K562 (cell line): ENCODE measurements around the gene ERVK3-1. TPM values are rescaled to one million over a fixed set of nuclear protein-coding genes. Genes with fewer than 3 reads are reported as not detected.

ENCODE experiments used
- CBFB ChIP-seq: sonication (generic); formaldehyde crosslinking; IDR thresholded peaks from 2 replicates; pipeline ENCODE4 v1.4.0; 2020; ENCODE audit warnings: mild to moderate bottlenecking, missing genetic modification reagents
- EZH2 ChIP-seq: IDR thresholded peaks from 2 replicates; pipeline ENCODE4 v1.6.1; 2012; ENCODE audit warnings: low read depth, mild to moderate bottlenecking, inconsistent platforms, low read length, borderline replicate concordance
- HDAC2 ChIP-seq: fragments of 450-650 bp; IDR thresholded peaks from 2 replicates; pipeline ENCODE4 v1.6.1; 2016; ENCODE audit warnings: mild to moderate bottlenecking
- KLF16 ChIP-seq: IDR thresholded peaks from 2 replicates; pipeline ENCODE4 v1.6.1; 2016; ENCODE audit warnings: antibody characterized with exemption
- NCOR1 ChIP-seq: fragments of 450-650 bp; IDR thresholded peaks from 2 replicates; pipeline ENCODE4 v1.6.1; 2016; ENCODE audit warnings: mild to moderate bottlenecking, moderate library complexity
- SRSF1 ChIP-seq: fragments of 200-400 bp; formaldehyde crosslinking; IDR thresholded peaks from 2 replicates; pipeline ENCODE4 v1.6.1; 2017; ENCODE audit warnings: mild to moderate bottlenecking, low read depth, low read length, moderate library complexity
- ZFP1 ChIP-seq: fragments of 450-650 bp; formaldehyde crosslinking; IDR thresholded peaks from 2 replicates; pipeline ENCODE4 v1.4.0; 2020; ENCODE audit warnings: mild to moderate bottlenecking, mixed read lengths
- ZNF586 ChIP-seq: fragments of 450-650 bp; formaldehyde crosslinking; conservative IDR thresholded peaks from 2 replicates; pipeline ENCODE4 v1.4.0; 2020; ENCODE audit warnings: mild to moderate bottlenecking, moderate library complexity
- polyA plus RNA-seq, 8 experiments: library from polyadenylated mRNA; depleted of rRNA in 4 of 8; stranded (reverse) in 5 of 8; unstranded in 3 of 8; fragments of >200 nt; fragmentation: Nextera tagmentation in 2 of 8; fragmentation: Illumina TruSeq in 1 of 8; extraction: Ambion mirVana in 2 of 8; extraction: Trizol in 1 of 8; gene quantifications; 2 replicates each; pipeline versions ENCODE4 v1.2.1 to v1.2.3, GENCODE V29; 2011 to 2014; ENCODE audit warnings: inconsistent platforms in 1 of 8, missing spikeins in 1 of 8
- total RNA-seq, 7 experiments: library from RNA; depleted of rRNA in 6 of 7; stranded (reverse); fragments of >200 nt in 6 of 7; fragmentation: Illumina TruSeq in 2 of 7; extraction: Trizol in 2 of 7; gene quantifications; 2 replicates each; pipeline versions ENCODE4 v1.2.1 to v1.2.3, GENCODE V29; 2011 to 2021; ENCODE audit warnings: low replicate concordance in 1 of 7
- TF ChIP-seq, protein P1 (sequence below): fragments of 450-650 bp; IDR thresholded peaks from one replicate; pipeline ENCODE4 v1.6.1; 2018; ENCODE audit warnings: mild to moderate bottlenecking, moderate library complexity; ENCODE audit not compliant: partially characterized antibody
- TF ChIP-seq, protein P2 (sequence below): sonication (generic); formaldehyde crosslinking; IDR thresholded peaks from 2 replicates; pipeline ENCODE4 v1.8.0; 2022; ENCODE audit warnings: mild to moderate bottlenecking, missing genetic modification reagents
- TF ChIP-seq, protein P3 (sequence below): fragments of 450-650 bp; IDR thresholded peaks from 2 replicates; pipeline ENCODE4 v1.7.0; 2016; ENCODE audit warnings: borderline replicate concordance
- TF ChIP-seq, protein P4 (sequence below): fragments of 250-450 bp; sonication (Bioruptor Pico); IDR thresholded peaks from 2 replicates; pipeline ENCODE4 v1.8.0; 2021; ENCODE audit warnings: borderline replicate concordance, mild to moderate bottlenecking, moderate library complexity; ENCODE audit not compliant: poor library complexity, severe bottlenecking
- TF ChIP-seq, protein P5 (sequence below): fragments of 200-800 bp; sonication (Bioruptor generic); IDR thresholded peaks from 2 replicates; pipeline ENCODE4 v1.6.1; 2017; ENCODE audit warnings: missing genetic modification characterization, missing compliant biosample characterization
- TF ChIP-seq, protein P6 (sequence below): sonication (generic); IDR thresholded peaks from 2 replicates; pipeline ENCODE4 v1.6.1; 2016
- TF ChIP-seq, protein P7 (sequence below): sonication (generic); formaldehyde crosslinking; IDR thresholded peaks from 2 replicates; pipeline ENCODE4 v1.8.0; 2022; ENCODE audit warnings: missing genetic modification reagents, mild to moderate bottlenecking, moderate library complexity, borderline replicate concordance
- TF ChIP-seq, protein P8 (sequence below): IDR thresholded peaks from 3 replicates; pipeline ENCODE4 v1.6.1; 2011; ENCODE audit warnings: borderline replicate concordance, mild to moderate bottlenecking; ENCODE audit not compliant: insufficient read length, insufficient read depth

The ERVK3-1 gene
- total and polyA plus RNA-seq, 9 of the 15 experiments (the other 6 are each of a cell fraction or from before 2014, with no cell fraction given), result 87.6 to 299 (median 119) TPM

DNA sequence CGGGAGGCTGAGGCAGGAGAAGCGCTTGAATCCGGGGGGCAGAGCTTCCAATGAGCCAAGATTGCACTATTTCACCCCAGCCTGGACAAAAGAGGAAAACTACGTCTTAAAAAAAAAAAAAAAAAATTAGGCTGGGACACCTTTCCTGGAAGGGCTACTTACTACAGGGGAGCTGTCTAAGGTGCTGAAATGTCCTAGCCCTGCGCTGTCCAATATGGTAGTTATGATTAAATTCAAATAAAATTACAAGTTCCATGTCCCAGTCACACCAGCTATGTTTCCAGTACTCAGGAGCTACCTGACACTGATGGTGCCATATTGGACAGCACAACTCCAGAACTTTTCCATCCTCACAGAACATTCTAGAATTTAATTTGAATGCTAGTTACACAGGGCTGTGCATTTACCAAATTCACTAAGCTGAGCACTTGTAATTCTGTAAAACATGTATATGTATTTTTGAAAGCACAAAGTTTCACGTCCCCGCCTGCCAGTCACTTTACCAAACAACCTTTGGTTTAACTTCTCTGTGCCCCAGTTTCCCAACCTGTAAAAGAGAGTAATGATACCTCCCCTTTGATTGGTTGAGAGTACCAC is 12.4 kb downstream of the ERVK3-1 start (continued):
- TF ChIP-seq, protein P1, sequence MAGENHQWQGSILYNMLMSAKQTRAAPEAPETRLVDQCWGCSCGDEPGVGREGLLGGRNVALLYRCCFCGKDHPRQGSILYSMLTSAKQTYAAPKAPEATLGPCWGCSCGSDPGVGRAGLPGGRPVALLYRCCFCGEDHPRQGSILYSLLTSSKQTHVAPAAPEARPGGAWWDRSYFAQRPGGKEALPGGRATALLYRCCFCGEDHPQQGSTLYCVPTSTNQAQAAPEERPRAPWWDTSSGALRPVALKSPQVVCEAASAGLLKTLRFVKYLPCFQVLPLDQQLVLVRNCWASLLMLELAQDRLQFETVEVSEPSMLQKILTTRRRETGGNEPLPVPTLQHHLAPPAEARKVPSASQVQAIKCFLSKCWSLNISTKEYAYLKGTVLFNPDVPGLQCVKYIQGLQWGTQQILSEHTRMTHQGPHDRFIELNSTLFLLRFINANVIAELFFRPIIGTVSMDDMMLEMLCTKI, result no peak
- TF ChIP-seq, protein P2, sequence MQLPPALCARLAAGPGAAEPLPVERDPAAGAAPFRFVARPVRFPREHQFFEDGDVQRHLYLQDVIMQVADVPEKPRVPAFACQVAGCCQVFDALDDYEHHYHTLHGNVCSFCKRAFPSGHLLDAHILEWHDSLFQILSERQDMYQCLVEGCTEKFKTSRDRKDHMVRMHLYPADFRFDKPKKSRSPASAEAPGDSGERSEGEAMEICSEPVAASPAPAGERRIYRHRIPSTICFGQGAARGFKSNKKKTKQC (CRISPR knock-in tag), result no peak
- TF ChIP-seq HDAC2 (peak; percentile 36; the same call in 1 of the 2 replicates), ZNF586 (CRISPR knock-in tag) (no peak), SRSF1 (no peak), EZH2 (no peak), CBFB (CRISPR knock-in tag) (no peak), KLF16 (no peak), ZFP1 (no peak), NCOR1 (no peak)
- TF ChIP-seq, protein P3, sequence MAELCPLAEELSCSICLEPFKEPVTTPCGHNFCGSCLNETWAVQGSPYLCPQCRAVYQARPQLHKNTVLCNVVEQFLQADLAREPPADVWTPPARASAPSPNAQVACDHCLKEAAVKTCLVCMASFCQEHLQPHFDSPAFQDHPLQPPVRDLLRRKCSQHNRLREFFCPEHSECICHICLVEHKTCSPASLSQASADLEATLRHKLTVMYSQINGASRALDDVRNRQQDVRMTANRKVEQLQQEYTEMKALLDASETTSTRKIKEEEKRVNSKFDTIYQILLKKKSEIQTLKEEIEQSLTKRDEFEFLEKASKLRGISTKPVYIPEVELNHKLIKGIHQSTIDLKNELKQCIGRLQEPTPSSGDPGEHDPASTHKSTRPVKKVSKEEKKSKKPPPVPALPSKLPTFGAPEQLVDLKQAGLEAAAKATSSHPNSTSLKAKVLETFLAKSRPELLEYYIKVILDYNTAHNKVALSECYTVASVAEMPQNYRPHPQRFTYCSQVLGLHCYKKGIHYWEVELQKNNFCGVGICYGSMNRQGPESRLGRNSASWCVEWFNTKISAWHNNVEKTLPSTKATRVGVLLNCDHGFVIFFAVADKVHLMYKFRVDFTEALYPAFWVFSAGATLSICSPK, result no peak
- TF ChIP-seq, protein P4, sequence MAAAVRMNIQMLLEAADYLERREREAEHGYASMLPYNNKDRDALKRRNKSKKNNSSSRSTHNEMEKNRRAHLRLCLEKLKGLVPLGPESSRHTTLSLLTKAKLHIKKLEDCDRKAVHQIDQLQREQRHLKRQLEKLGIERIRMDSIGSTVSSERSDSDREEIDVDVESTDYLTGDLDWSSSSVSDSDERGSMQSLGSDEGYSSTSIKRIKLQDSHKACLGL (CRISPR knock-in tag), result no peak
- TF ChIP-seq, protein P5, sequence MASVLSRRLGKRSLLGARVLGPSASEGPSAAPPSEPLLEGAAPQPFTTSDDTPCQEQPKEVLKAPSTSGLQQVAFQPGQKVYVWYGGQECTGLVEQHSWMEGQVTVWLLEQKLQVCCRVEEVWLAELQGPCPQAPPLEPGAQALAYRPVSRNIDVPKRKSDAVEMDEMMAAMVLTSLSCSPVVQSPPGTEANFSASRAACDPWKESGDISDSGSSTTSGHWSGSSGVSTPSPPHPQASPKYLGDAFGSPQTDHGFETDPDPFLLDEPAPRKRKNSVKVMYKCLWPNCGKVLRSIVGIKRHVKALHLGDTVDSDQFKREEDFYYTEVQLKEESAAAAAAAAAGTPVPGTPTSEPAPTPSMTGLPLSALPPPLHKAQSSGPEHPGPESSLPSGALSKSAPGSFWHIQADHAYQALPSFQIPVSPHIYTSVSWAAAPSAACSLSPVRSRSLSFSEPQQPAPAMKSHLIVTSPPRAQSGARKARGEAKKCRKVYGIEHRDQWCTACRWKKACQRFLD (CRISPR knock-in tag), result peak; percentile 53; the same call in 1 of the 2 replicates
- TF ChIP-seq, protein P6, sequence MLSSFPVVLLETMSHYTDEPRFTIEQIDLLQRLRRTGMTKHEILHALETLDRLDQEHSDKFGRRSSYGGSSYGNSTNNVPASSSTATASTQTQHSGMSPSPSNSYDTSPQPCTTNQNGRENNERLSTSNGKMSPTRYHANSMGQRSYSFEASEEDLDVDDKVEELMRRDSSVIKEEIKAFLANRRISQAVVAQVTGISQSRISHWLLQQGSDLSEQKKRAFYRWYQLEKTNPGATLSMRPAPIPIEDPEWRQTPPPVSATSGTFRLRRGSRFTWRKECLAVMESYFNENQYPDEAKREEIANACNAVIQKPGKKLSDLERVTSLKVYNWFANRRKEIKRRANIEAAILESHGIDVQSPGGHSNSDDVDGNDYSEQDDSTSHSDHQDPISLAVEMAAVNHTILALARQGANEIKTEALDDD, result no peak
- TF ChIP-seq, protein P7, sequence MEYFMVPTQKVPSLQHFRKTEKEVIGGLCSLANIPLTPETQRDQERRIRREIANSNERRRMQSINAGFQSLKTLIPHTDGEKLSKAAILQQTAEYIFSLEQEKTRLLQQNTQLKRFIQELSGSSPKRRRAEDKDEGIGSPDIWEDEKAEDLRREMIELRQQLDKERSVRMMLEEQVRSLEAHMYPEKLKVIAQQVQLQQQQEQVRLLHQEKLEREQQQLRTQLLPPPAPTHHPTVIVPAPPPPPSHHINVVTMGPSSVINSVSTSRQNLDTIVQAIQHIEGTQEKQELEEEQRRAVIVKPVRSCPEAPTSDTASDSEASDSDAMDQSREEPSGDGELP (CRISPR knock-in tag), result no peak
- TF ChIP-seq, protein P8, sequence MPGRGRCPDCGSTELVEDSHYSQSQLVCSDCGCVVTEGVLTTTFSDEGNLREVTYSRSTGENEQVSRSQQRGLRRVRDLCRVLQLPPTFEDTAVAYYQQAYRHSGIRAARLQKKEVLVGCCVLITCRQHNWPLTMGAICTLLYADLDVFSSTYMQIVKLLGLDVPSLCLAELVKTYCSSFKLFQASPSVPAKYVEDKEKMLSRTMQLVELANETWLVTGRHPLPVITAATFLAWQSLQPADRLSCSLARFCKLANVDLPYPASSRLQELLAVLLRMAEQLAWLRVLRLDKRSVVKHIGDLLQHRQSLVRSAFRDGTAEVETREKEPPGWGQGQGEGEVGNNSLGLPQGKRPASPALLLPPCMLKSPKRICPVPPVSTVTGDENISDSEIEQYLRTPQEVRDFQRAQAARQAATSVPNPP, result no peak
